IPS-20b (cell line): ENCODE data around the gene IMP3.

Experiments used
- H3K27ac ChIP-seq: one replicate; pipeline ENCODE4 v1.5.1; 2013; ENCODE audit warnings: low read length
- H3K27me3 ChIP-seq: 2 replicates; pipeline ENCODE4 v1.6.1; 2013; ENCODE audit warnings: mild to moderate bottlenecking, low read length, inconsistent platforms; ENCODE audit not compliant: insufficient read depth
- H3K36me3 ChIP-seq: 2 replicates; pipeline ENCODE4 v1.6.1; 2013; ENCODE audit warnings: low read depth, mild to moderate bottlenecking, inconsistent platforms, low read length, moderate library complexity; ENCODE audit not compliant: insufficient read depth
- H3K4me1 ChIP-seq: 2 replicates; pipeline ENCODE4 v1.6.1; 2013; ENCODE audit warnings: mild to moderate bottlenecking, control low read depth, inconsistent platforms, low read length, moderate library complexity; ENCODE audit not compliant: insufficient read depth
- H3K4me3 ChIP-seq: 2 replicates; pipeline ENCODE4 v1.5.1; 2013; ENCODE audit warnings: mild to moderate bottlenecking, low read length, inconsistent platforms
- H3K9ac ChIP-seq: 2 replicates; pipeline ENCODE4 v1.6.1; 2013; ENCODE audit warnings: low read depth, mild to moderate bottlenecking, inconsistent platforms, low read length, moderate library complexity
- H3K9me3 ChIP-seq: 2 replicates; pipeline ENCODE4 v1.6.1; 2013; ENCODE audit warnings: mild to moderate bottlenecking, low read depth, low read length, inconsistent platforms; ENCODE audit not compliant: insufficient read depth

Gene IMP3

GRCh38 chr15:75655931-75656330 is 15.9 kb upstream of the IMP3 start:
- peaks cover 35% of the 10 kb centered on the region for H3K36me3 ChIP-seq
- H3K9ac ChIP-seq = no peak overlapping the region
- H3K27ac ChIP-seq = no peak overlapping the region
- no peak overlapping the region for H3K4me3 ChIP-seq
- H3K27me3 ChIP-seq = no peaks in the 10 kb centered on the region
- H3K4me1 ChIP-seq = peaks cover 5% of the 10 kb centered on the region; the same call in 1 of the 2 replicates
- H3K9me3 ChIP-seq = no peaks in the 10 kb centered on the region

- Histone ChIP-seq H3K4me1 (peaks cover 11% of the 10 kb centered on the region), H3K27me3 (no peaks in the 10 kb centered on the region), H3K4me3 (no peak overlapping the region), H3K27ac (no peak overlapping the region), H3K36me3 (peaks cover 42% of the 10 kb centered on the region), H3K9ac (no peak overlapping the region), H3K9me3 (no peaks in the 10 kb centered on the region)
Observed at GRCh38 chr15:75654201-75654907, 14.3 kb upstream of the IMP3 start.

- Histone ChIP-seq H3K27me3 (no peaks in the 10 kb centered on the region), H3K4me3 (no peak overlapping the region), H3K4me1 (peaks cover 17% of the 10 kb centered on the region), H3K9ac (no peak overlapping the region), H3K27ac (no peak overlapping the region), H3K36me3 (peaks cover 39% of the 10 kb centered on the region), H3K9me3 (no peaks in the 10 kb centered on the region)
Observed at GRCh38 chr15:75653347-75653913, 13.4 kb upstream of the IMP3 start.

- Histone ChIP-seq H3K36me3 (peaks cover 26% of the 10 kb centered on the region), H3K4me1 (peaks cover 17% of the 10 kb centered on the region), H3K9ac (no peak overlapping the region), H3K27me3 (peaks cover 2% of the 10 kb centered on the region), H3K27ac (no peak overlapping the region), H3K9me3 (no peaks in the 10 kb centered on the region), H3K4me3 (peak overlapping the region; percentile 16; the same call in 1 of the 2 replicates)
Observed at GRCh38 chr15:75651810-75652543, 12.0 kb upstream of the IMP3 start.

- Histone ChIP-seq H3K9me3 (no peaks in the 10 kb centered on the region), H3K27ac (no peak overlapping the region), H3K4me1 (peaks cover 17% of the 10 kb centered on the region), H3K36me3 (peaks cover 20% of the 10 kb centered on the region), H3K9ac (no peak overlapping the region), H3K4me3 (peak overlapping the region; percentile 44; the same call in 1 of the 2 replicates), H3K27me3 (peaks cover 11% of the 10 kb centered on the region)
Observed at GRCh38 chr15:75650908-75651809, 11.1 kb upstream of the IMP3 start.

GRCh38 chr15:75649848-75650247 is 9.8 kb upstream of the IMP3 start:
- H3K4me1 ChIP-seq = peaks cover 17% of the 10 kb centered on the region
- no peaks in the 10 kb centered on the region for H3K9me3 ChIP-seq
- no peak overlapping the region for H3K4me3 ChIP-seq
- H3K36me3 ChIP-seq = peaks cover 20% of the 10 kb centered on the region
- H3K9ac ChIP-seq = no peak overlapping the region
- H3K27ac ChIP-seq = no peak overlapping the region
- H3K27me3 ChIP-seq = peaks cover 16% of the 10 kb centered on the region

- peaks cover 17% of the 10 kb centered on the region for H3K4me1 ChIP-seq
- H3K9me3 ChIP-seq = no peaks in the 10 kb centered on the region
- H3K27me3 ChIP-seq = peaks cover 16% of the 10 kb centered on the region
- peaks cover 20% of the 10 kb centered on the region for H3K36me3 ChIP-seq
- peak overlapping the region; percentile 99 for H3K9ac ChIP-seq
- peak overlapping the region; percentile 95 for H3K27ac ChIP-seq
- H3K4me3 ChIP-seq = peak overlapping the region; percentile 99
Observed at GRCh38 chr15:75649045-75649761, 9.2 kb upstream of the IMP3 start.

GRCh38 chr15:75648156-75649000 is 8.4 kb upstream of the IMP3 start:
- H3K4me1 ChIP-seq = peaks cover 17% of the 10 kb centered on the region
- no peaks in the 10 kb centered on the region for H3K9me3 ChIP-seq
- peak overlapping the region; percentile 99 for H3K4me3 ChIP-seq
- peak overlapping the region; percentile 99 for H3K9ac ChIP-seq
- peak overlapping the region; percentile 95 for H3K27ac ChIP-seq
- peaks cover 17% of the 10 kb centered on the region for H3K36me3 ChIP-seq
- peaks cover 16% of the 10 kb centered on the region for H3K27me3 ChIP-seq

GRCh38 chr15:75647370-75648155 is 7.5 kb upstream of the IMP3 start, which contains the start of gene SNX33:
Gene SNX33, plus strand, starts transcription at chr15:75647912. Its CDS starts 1,191 bp downstream, at chr15:75649103.
- H3K9me3 ChIP-seq = no peaks in the 10 kb centered on the region
- H3K36me3 ChIP-seq = peaks cover 17% of the 10 kb centered on the region
- peaks cover 16% of the 10 kb centered on the region for H3K27me3 ChIP-seq
- H3K27ac ChIP-seq = peak within 1 kb of the TSS; percentile 95
- peak within 1 kb of the TSS; percentile 99 for H3K4me3 ChIP-seq
- H3K9ac ChIP-seq = peak within 1 kb of the TSS; percentile 99
- H3K4me1 ChIP-seq = peaks cover 17% of the 10 kb centered on the region
